Measurements from ENCODE around the gene NEU1. TPM values are rescaled to one million over a fixed set of nuclear protein-coding genes. Genes with fewer than 3 reads are reported as not detected.
"Not testable (repeated sequence)": the region's sequence is repeated elsewhere in the genome, so short reads cannot be mapped to it uniquely, and the experiment has no call there.

The NEU1 gene
- total and polyA plus RNA-seq, 4 donors = 53.2 to 82.5 (median 70.5) TPM

DNA sequence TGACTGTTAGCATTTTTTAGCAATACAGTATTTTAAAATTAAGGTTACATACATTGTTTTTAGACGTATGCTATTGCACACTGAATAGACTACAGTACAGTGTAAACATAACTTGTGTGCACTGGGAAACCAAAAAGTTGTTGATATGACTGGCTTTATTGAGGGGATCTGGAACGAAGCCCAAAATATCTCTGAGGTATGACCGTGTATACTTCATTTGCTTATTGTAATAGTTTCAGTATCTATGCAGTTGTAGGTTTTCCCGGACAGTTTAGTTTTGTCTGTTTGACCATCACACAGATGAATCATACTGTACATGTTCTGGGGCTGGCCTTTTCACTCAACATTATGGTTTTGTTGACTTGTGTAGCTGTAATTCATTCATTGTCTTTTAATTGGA is 46.2 kb upstream of the NEU1 start:
- H3K9me3 ChIP-seq (ENCODE audit: control insufficient read depth in 4 of 4, insufficient read depth in 3 of 4, low read length in 3 of 4) = no peaks in the 10 kb centered on the region
- H3K9ac ChIP-seq (ENCODE audit: insufficient read depth in 1 of 2, low read length in 2 of 2) = no peak overlapping the region
- no peak for ATAC-seq (ENCODE audit: insufficient read depth, low FRiP score)
- H3K27ac ChIP-seq (ENCODE audit: low read depth in 1 of 2, low read length in 1 of 2) = no peak overlapping the region
- peaks cover 0 to 10% (median 0%) of the 10 kb centered on the region in 5 donors for H3K4me1 ChIP-seq (ENCODE audit: control insufficient read depth in 5 of 5, insufficient read depth in 5 of 5, low read length in 5 of 5)
- H3K36me3 ChIP-seq (ENCODE audit: control insufficient read depth in 4 of 4, insufficient read depth in 4 of 4, low read length in 4 of 4) = no peaks in the 10 kb centered on the region
- H3K4me3 ChIP-seq = no peak overlapping the region
- DNase-seq = peak in 1 of 3 donors; percentile 31
- 40 to 67% methylated on average over 4 of the region's 4 CpGs for WGBS, 2 donors
- TF ChIP-seq, protein P1, sequence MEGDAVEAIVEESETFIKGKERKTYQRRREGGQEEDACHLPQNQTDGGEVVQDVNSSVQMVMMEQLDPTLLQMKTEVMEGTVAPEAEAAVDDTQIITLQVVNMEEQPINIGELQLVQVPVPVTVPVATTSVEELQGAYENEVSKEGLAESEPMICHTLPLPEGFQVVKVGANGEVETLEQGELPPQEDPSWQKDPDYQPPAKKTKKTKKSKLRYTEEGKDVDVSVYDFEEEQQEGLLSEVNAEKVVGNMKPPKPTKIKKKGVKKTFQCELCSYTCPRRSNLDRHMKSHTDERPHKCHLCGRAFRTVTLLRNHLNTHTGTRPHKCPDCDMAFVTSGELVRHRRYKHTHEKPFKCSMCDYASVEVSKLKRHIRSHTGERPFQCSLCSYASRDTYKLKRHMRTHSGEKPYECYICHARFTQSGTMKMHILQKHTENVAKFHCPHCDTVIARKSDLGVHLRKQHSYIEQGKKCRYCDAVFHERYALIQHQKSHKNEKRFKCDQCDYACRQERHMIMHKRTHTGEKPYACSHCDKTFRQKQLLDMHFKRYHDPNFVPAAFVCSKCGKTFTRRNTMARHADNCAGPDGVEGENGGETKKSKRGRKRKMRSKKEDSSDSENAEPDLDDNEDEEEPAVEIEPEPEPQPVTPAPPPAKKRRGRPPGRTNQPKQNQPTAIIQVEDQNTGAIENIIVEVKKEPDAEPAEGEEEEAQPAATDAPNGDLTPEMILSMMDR (IDR thresholded peaks at IDR 0.05; ENCODE audit: control extremely low read depth, extremely low read depth) = no peak
- peaks cover 0 to 3% (median 3%) of the 10 kb centered on the region in 3 donors for H3K27me3 ChIP-seq (ENCODE audit: control insufficient read depth in 3 of 3, insufficient read depth in 3 of 3, low read length in 2 of 3)

DNA sequence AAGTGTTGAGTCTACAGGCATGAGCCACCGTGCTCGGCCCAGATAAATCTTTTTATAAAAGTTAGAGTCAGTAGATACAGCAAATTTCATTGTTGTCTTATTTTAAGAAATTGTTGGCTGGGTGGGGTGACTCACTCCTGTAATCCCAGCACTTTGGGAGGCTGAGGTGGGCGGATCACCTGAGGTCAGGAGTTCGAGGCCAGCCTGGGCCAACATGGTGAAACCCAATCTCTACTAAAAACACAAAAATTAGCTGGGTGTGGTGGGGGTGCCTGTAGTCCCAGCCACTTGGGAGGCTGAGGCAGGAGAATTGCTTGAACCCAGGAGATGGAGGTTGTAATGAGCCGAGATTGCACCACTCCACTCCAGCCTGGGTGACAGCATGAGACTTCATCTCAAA is 45.6 kb upstream of the NEU1 start:
- H3K9ac ChIP-seq (ENCODE audit: insufficient read depth in 1 of 2, low read length in 2 of 2); DNase-seq; H3K27ac ChIP-seq (ENCODE audit: low read depth in 1 of 2, low read length in 1 of 2); H3K36me3 ChIP-seq (ENCODE audit: control insufficient read depth in 4 of 4, insufficient read depth in 4 of 4, low read length in 4 of 4); H3K27me3 ChIP-seq (ENCODE audit: control insufficient read depth in 3 of 3, insufficient read depth in 3 of 3, low read length in 2 of 3); ATAC-seq (ENCODE audit: insufficient read depth, low FRiP score); H3K4me3 ChIP-seq; H3K4me1 ChIP-seq (ENCODE audit: control insufficient read depth in 5 of 5, insufficient read depth in 5 of 5, low read length in 5 of 5); H3K9me3 ChIP-seq (ENCODE audit: control insufficient read depth in 4 of 4, insufficient read depth in 3 of 4, low read length in 3 of 4): not testable (repeated sequence)
- WGBS, 2 donors = 87 to 93% methylated on average over 5 of the region's 5 CpGs

DNA sequence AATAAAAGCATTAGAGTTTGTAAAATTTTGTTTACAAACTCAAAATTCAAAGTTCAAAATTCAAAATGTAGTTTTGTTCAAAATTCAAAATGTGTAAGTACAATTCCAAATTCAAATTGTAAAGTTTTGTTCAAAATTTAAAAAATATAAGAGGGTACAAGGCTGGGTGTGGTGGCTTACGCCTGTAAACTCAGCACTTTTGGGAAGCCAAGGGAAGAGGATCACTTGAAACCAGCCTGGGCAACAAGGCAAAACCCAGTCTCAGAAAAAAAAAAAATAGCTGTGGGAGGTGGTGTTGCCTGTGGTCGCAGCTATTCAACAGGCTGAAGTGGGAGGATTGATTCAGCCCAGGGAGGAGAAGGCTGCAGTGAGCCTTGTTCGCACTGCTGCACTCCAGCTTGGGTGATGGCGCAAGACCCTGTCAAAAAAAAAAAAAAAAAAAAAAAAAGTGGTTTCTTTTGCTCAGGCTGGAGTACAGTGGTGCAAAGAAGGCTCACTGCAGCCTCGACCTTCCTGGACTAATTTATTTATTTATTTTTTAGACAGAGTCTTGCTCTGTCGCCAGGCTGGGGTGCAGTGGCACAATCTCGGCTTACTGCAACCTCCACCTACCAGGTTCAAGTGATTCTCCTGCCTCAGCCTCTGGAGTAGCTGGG is 44.7 kb upstream of the NEU1 start:
- Histone ChIP-seq H3K27me3 (ENCODE audit: control insufficient read depth in 3 of 3, insufficient read depth in 3 of 3, low read length in 2 of 3) (peaks cover 0 to 3% (median 3%) of the 10 kb centered on the region in 3 donors), H3K36me3 (ENCODE audit: control insufficient read depth in 4 of 4, insufficient read depth in 4 of 4, low read length in 4 of 4) (no peaks in the 10 kb centered on the region), H3K27ac (ENCODE audit: low read depth in 1 of 2, low read length in 1 of 2) (no peak overlapping the region), H3K4me1 (ENCODE audit: control insufficient read depth in 5 of 5, insufficient read depth in 5 of 5, low read length in 5 of 5) (peaks cover 0 to 16% (median 3%) of the 10 kb centered on the region in 5 donors), H3K4me3 (no peak overlapping the region), H3K9ac (ENCODE audit: insufficient read depth in 1 of 2, low read length in 2 of 2) (no peak overlapping the region), H3K9me3 (ENCODE audit: control insufficient read depth in 4 of 4, insufficient read depth in 3 of 4, low read length in 3 of 4) (no peaks in the 10 kb centered on the region)
- peak; percentile 31 to 76 (median 67) for DNase-seq
- TF ChIP-seq, protein P1 (IDR thresholded peaks at IDR 0.05; ENCODE audit: control extremely low read depth, extremely low read depth) = no peak
- ATAC-seq (ENCODE audit: insufficient read depth, low FRiP score) = peak; percentile 66
- WGBS, 2 donors = 40 to 42% methylated on average over 7 of the region's 7 CpGs

DNA sequence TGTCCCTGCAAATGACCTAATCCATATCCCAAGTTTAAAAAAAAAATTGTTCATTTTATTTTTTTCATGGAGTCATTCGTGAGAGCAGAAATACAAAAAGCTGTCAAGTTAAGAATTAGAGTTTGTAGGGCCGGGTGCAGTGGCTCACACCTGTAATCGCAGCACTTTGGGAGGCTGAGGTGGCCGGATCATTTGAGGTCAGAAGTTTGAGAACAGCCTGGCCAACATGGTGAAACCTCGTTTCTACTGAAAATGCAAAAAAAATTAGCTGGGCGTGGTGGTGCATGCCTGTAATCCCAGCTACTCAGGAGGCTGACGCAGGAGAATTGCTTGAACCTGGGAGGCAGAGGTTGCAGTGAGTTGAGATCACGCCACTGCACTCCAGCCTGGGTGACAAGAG is 44.1 kb upstream of the NEU1 start:
- DNase-seq; H3K9me3 ChIP-seq (ENCODE audit: control insufficient read depth in 4 of 4, insufficient read depth in 3 of 4, low read length in 3 of 4); ATAC-seq (ENCODE audit: insufficient read depth, low FRiP score); H3K9ac ChIP-seq (ENCODE audit: insufficient read depth in 1 of 2, low read length in 2 of 2); H3K4me3 ChIP-seq; H3K27ac ChIP-seq (ENCODE audit: low read depth in 1 of 2, low read length in 1 of 2); H3K36me3 ChIP-seq (ENCODE audit: control insufficient read depth in 4 of 4, insufficient read depth in 4 of 4, low read length in 4 of 4); H3K27me3 ChIP-seq (ENCODE audit: control insufficient read depth in 3 of 3, insufficient read depth in 3 of 3, low read length in 2 of 3): not testable (repeated sequence)
- WGBS, 2 donors = 81 to 91% methylated on average over 8 of the region's 8 CpGs
- H3K4me1 ChIP-seq (ENCODE audit: control insufficient read depth in 5 of 5, insufficient read depth in 5 of 5, low read length in 5 of 5) = peaks cover 0 to 16% (median 3%) of the 10 kb centered on the region in 5 donors
